ENCODE data around the gene SDK2.

DNA sequence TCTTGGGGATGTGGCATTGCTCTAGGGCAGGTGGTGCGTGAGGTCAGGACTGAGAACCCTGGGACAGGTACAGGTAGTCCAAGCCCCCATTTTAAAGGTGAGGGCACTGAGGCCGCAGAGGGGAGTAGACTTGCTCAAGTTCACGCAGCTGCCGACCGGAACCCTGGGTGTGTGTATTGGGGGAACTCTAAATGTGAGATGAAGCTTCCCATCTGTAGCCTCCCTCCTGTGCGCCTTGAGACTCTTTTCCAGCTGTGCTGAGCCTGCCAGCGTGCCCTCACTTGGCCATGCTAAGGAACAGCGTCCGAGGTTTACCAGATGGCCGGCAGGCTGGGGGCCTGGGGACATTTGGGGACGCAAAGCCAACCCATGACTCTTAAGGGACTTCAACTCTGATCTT lies 253.4 kb downstream of the SDK2 start:
- no peak for TF ChIP-seq POLR2AphosphoS5 (IDR thresholded peaks at IDR 0.05)
- no peak for TF ChIP-seq CTCF (IDR thresholded peaks at IDR 0.05)
